ENCODE results near the gene SLC38A7.

GRCh38 chr16:58678269-58678668 is 6.3 kb downstream of the SLC38A7 start:
- TF ChIP-seq, protein P1, sequence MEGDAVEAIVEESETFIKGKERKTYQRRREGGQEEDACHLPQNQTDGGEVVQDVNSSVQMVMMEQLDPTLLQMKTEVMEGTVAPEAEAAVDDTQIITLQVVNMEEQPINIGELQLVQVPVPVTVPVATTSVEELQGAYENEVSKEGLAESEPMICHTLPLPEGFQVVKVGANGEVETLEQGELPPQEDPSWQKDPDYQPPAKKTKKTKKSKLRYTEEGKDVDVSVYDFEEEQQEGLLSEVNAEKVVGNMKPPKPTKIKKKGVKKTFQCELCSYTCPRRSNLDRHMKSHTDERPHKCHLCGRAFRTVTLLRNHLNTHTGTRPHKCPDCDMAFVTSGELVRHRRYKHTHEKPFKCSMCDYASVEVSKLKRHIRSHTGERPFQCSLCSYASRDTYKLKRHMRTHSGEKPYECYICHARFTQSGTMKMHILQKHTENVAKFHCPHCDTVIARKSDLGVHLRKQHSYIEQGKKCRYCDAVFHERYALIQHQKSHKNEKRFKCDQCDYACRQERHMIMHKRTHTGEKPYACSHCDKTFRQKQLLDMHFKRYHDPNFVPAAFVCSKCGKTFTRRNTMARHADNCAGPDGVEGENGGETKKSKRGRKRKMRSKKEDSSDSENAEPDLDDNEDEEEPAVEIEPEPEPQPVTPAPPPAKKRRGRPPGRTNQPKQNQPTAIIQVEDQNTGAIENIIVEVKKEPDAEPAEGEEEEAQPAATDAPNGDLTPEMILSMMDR (conservative IDR thresholded peaks at IDR 0.05), result no peak
- TF ChIP-seq ZFX (IDR thresholded peaks at IDR 0.05), result no peak

All from C4-2B (cell line).